ENCODE measurements around the gene KLF1.

Gene KLF1

GRCh38 chr19:12847159-12848139 is 39.6 kb downstream of the KLF1 start:
- Histone ChIP-seq H3K36me3 (ENCODE audit: control insufficient read depth in 2 of 2, insufficient read depth in 1 of 2, low read length in 2 of 2) (no peaks in the 10 kb centered on the region; a peak in 1 of 3 replicates), H3K27ac (ENCODE audit: extremely low read depth, low read depth, low read length) (no peak overlapping the region), H3K4me3 (ENCODE audit: low read depth, low read length) (peak overlapping the region; percentile 0; the same call in 1 of the 2 replicates), H3K4me1 (ENCODE audit: control insufficient read depth, insufficient read depth, low read length) (no peaks in the 10 kb centered on the region), H3K9me3 (ENCODE audit: control insufficient read depth, insufficient read depth, low read depth, low read length) (no peaks in the 10 kb centered on the region)
- ChIA-PET CTCF (interaction anchor here (0.5 to 7.2 kb wide), 57 partner anchors 9 to 923 kb away, joined by 3 to 62 read pairs (median 5); partner anchors contain the start of genes DNASE2, GCDH, GET3 and JUNB), POLR2A (interaction anchor here (0.8 to 1.3 kb wide), 3 partner anchors 56 to 82 kb away, joined by 3 to 6 read pairs (median 4); partner anchors contain the start of gene JUNB)
- peak; percentile 82 for TF ChIP-seq ZEB2 (tag by site-specific recombination; IDR thresholded peaks at IDR 0.05)
- TF ChIP-seq ZNF426 (tag by site-specific recombination; IDR thresholded peaks at IDR 0.05) = no peak
- peak; percentile 47; the same call in 1 of the 2 replicates for TF ChIP-seq ZNF324 (tag by site-specific recombination; IDR thresholded peaks at IDR 0.05)
- no peak for TF ChIP-seq MZF1 (tag by site-specific recombination; IDR thresholded peaks at IDR 0.05; ENCODE audit: borderline replicate concordance)
- TF ChIP-seq ZNF114 (tag by site-specific recombination; IDR thresholded peaks at IDR 0.05) = no peak
- no peak for TF ChIP-seq ZNF658 (tag by site-specific recombination; IDR thresholded peaks at IDR 0.05)
- TF ChIP-seq ZNF621 (tag by site-specific recombination; IDR thresholded peaks at IDR 0.05) = no peak
- TF ChIP-seq ZNF701 (tag by site-specific recombination; IDR thresholded peaks at IDR 0.05) = no peak
- peak; percentile 75 for TF ChIP-seq ZBTB8A (tag by site-specific recombination; IDR thresholded peaks at IDR 0.05)
- TF ChIP-seq ZNF629 (tag by site-specific recombination; IDR thresholded peaks at IDR 0.05) = peak; percentile 58; the same call in 1 of the 2 replicates
- peak; percentile 72 for TF ChIP-seq ZBTB17 (tag by site-specific recombination; IDR thresholded peaks at IDR 0.05)
- no peak for TF ChIP-seq HOXD13 (CRISPR knock-in tag; IDR thresholded peaks at IDR 0.05; ENCODE audit: borderline replicate concordance)
- TF ChIP-seq BCL11A (tag by site-specific recombination; IDR thresholded peaks at IDR 0.05; ENCODE audit: low read depth) = peak; percentile 51; the same call in 1 of the 2 replicates
- no peak for TF ChIP-seq OSR2 (tag by site-specific recombination; IDR thresholded peaks at IDR 0.05)
- no peak for TF ChIP-seq RBAK (tag by site-specific recombination; IDR thresholded peaks at IDR 0.05)
- TF ChIP-seq ZNF600 (tag by site-specific recombination; IDR thresholded peaks at IDR 0.05) = peak; percentile 68; the same call in 1 of the 2 replicates
- TF ChIP-seq ZSCAN16 (tag by site-specific recombination; IDR thresholded peaks at IDR 0.05) = no peak
- TF ChIP-seq ZNF202 (tag by site-specific recombination; IDR thresholded peaks at IDR 0.05; ENCODE audit: borderline replicate concordance) = no peak
- no peak for TF ChIP-seq MEIS1 (CRISPR knock-in tag; IDR thresholded peaks at IDR 0.05; ENCODE audit: borderline replicate concordance)
- TF ChIP-seq KLF8 (tag by site-specific recombination; IDR thresholded peaks at IDR 0.05) = peak; percentile 66; the same call in 1 of the 2 replicates
- peak; percentile 53 for TF ChIP-seq ZFHX2 (tag by site-specific recombination; conservative IDR thresholded peaks at IDR 0.05)
- TF ChIP-seq ZFP69B (tag by site-specific recombination; IDR thresholded peaks at IDR 0.05) = peak; percentile 97
- TF ChIP-seq ZNF302 (tag by site-specific recombination; IDR thresholded peaks at IDR 0.05; ENCODE audit: low read depth) = no peak
- TF ChIP-seq, protein P1, sequence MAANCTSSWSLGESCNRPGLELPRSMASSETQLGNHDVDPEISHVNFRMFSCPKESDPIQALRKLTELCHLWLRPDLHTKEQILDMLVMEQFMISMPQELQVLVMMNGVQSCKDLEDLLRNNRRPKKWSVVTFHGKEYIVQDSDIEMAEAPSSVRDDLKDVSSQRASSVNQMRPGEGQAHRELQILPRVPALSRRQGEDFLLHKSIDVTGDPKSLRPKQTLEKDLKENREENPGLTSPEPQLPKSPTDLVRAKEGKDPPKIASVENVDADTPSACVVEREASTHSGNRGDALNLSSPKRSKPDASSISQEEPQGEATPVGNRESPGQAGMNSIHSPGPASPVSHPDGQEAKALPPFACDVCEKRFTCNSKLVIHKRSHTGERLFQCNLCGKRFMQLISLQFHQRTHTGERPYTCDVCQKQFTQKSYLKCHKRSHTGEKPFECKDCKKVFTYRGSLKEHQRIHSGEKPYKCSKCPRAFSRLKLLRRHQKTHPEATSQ (tag by site-specific recombination; IDR thresholded peaks at IDR 0.05) = no peak
- TF ChIP-seq ZNF561 (tag by site-specific recombination; IDR thresholded peaks at IDR 0.05; ENCODE audit: borderline replicate concordance) = peak; percentile 63; the same call in 1 of the 2 replicates
- TF ChIP-seq, protein P2, sequence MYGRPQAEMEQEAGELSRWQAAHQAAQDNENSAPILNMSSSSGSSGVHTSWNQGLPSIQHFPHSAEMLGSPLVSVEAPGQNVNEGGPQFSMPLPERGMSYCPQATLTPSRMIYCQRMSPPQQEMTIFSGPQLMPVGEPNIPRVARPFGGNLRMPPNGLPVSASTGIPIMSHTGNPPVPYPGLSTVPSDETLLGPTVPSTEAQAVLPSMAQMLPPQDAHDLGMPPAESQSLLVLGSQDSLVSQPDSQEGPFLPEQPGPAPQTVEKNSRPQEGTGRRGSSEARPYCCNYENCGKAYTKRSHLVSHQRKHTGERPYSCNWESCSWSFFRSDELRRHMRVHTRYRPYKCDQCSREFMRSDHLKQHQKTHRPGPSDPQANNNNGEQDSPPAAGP (tag by site-specific recombination; IDR thresholded peaks at IDR 0.05) = peak; percentile 85
- peak; percentile 47; the same call in 1 of the 2 replicates for TF ChIP-seq BCL11B (tag by site-specific recombination; IDR thresholded peaks at IDR 0.05; ENCODE audit: low read depth)
- TF ChIP-seq, protein P3, sequence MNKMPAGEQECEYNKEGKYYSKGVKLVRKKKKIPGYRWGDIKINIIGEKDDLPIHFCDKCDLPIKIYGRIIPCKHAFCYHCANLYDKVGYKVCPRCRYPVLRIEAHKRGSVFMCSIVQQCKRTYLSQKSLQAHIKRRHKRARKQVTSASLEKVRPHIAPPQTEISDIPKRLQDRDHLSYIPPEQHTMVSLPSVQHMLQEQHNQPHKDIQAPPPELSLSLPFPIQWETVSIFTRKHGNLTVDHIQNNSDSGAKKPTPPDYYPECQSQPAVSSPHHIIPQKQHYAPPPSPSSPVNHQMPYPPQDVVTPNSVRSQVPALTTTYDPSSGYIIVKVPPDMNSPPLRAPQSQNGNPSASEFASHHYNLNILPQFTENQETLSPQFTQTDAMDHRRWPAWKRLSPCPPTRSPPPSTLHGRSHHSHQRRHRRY (tag by site-specific recombination; IDR thresholded peaks at IDR 0.05) = no peak
- no peak for TF ChIP-seq ZNF558 (tag by site-specific recombination; IDR thresholded peaks at IDR 0.05)
- TF ChIP-seq ZNF394 (tag by site-specific recombination; IDR thresholded peaks at IDR 0.05; ENCODE audit: borderline replicate concordance) = peak; percentile 83
- TF ChIP-seq, protein P4, sequence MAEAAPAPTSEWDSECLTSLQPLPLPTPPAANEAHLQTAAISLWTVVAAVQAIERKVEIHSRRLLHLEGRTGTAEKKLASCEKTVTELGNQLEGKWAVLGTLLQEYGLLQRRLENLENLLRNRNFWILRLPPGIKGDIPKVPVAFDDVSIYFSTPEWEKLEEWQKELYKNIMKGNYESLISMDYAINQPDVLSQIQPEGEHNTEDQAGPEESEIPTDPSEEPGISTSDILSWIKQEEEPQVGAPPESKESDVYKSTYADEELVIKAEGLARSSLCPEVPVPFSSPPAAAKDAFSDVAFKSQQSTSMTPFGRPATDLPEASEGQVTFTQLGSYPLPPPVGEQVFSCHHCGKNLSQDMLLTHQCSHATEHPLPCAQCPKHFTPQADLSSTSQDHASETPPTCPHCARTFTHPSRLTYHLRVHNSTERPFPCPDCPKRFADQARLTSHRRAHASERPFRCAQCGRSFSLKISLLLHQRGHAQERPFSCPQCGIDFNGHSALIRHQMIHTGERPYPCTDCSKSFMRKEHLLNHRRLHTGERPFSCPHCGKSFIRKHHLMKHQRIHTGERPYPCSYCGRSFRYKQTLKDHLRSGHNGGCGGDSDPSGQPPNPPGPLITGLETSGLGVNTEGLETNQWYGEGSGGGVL (tag by site-specific recombination; IDR thresholded peaks at IDR 0.05) = peak; percentile 42; the same call in 1 of the 2 replicates
- 0 out of 2 replicates have a peak, but pooled peaks have one; percentile 31 for TF ChIP-seq PRDM1 (tag by site-specific recombination; IDR thresholded peaks at IDR 0.05)
- no peak for TF ChIP-seq ZNF146 (tag by site-specific recombination; IDR thresholded peaks at IDR 0.05)

Measured in HEK293 (cell line).